ENCODE results near the gene ZBTB7C. TPM values are rescaled to one million over a fixed set of nuclear protein-coding genes. Genes with fewer than 3 reads are reported as not detected.

ZBTB7C gene
- total and polyA plus RNA-seq, 2 of the 8 experiments (the other 6 are each of a cell fraction or from before 2014, with no cell fraction given) = 0.15 to 0.45 TPM

DNA sequence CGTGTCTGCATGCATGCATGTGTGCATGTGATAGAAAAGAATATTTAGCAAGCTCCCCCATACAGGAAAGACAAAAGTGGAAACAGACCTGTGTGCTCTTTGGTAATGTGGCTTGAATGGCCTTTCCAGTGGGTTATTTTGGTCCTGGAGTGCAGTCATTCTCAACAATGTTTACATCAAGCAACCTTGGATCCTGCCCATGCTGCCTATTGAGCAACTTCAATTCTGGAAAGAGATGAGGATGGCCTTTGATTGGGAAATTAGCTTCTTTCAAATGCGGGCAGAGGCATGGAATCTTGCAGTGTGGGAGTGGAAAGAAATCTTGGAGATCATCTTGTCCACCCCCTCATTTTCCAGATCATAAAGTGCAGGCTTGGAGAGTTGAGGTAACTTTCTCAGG, 391.5 kb downstream of the ZBTB7C start:
- ChIA-PET CTCF (ENCODE audit: partially characterized antibody) (interaction anchor here (1.2 to 3.8 kb wide), 6 partner anchors 10 to 428 kb away, joined by 3 to 16 read pairs (median 6); no protein-coding TSS in a partner anchor), POLR2A (ENCODE audit: partially characterized antibody) (no interaction called here)
- no peak overlapping the region for H4K8ac ChIP-seq (ENCODE audit: extremely low read depth, insufficient read depth, low read length)
- H3K56ac ChIP-seq (replicated peaks; ENCODE audit: insufficient read length, low read depth, low read length) = no peak overlapping the region
- no peak overlapping the region for H2BK15ac ChIP-seq (ENCODE audit: low read length)
- no peak overlapping the region for H3K27ac ChIP-seq (ENCODE audit: low read depth, low read length)
- H3K4me3 ChIP-seq (ENCODE audit: extremely low read depth in 1 of 4, insufficient read depth in 2 of 4, low read depth in 3 of 4, low read length in 4 of 4) = no peak overlapping the region
- H3K27me3 ChIP-seq (replicated peaks in 1 of 4; ENCODE audit: control insufficient read depth in 3 of 4, extremely low read depth in 1 of 4, insufficient read depth in 3 of 4, low read length in 3 of 4) = no peaks in the 10 kb centered on the region
- no peak overlapping the region for H3K23ac ChIP-seq (ENCODE audit: insufficient read length)
- H3K79me1 ChIP-seq (ENCODE audit: low read depth, low read length) = no peaks in the 10 kb centered on the region
- H4K20me1 ChIP-seq (replicated peaks in 1 of 2; ENCODE audit: control insufficient read depth in 1 of 2, insufficient read depth in 2 of 2, low read length in 2 of 2) = no peaks in the 10 kb centered on the region
- no peak overlapping the region for H3K9ac ChIP-seq (replicated peaks in 1 of 4; ENCODE audit: extremely low read depth in 1 of 4, low read depth in 3 of 4, low read length in 3 of 4)
- FAIRE-seq = no peak
- H3K36me3 ChIP-seq (ENCODE audit: control insufficient read depth in 2 of 4, insufficient read depth in 4 of 4, low read length in 3 of 4) = no peaks in the 10 kb centered on the region
- no peak overlapping the region for H3K14ac ChIP-seq (ENCODE audit: insufficient read length)
- no peak overlapping the region for H2AFZ ChIP-seq (ENCODE audit: low read length)
- H2BK120ac ChIP-seq (replicated peaks; ENCODE audit: low read depth, low read length) = no peak overlapping the region
- H3K4me2 ChIP-seq (ENCODE audit: insufficient read depth in 1 of 2, low read depth in 2 of 2, low read length in 2 of 2) = no peak overlapping the region
- no peak overlapping the region for H2BK5ac ChIP-seq (ENCODE audit: low read depth, low read length)
- H4K5ac ChIP-seq (ENCODE audit: insufficient read length, low read depth, low read length) = no peak overlapping the region
- H2BK12ac ChIP-seq (ENCODE audit: low read depth, low read length) = no peak overlapping the region
- H3K4ac ChIP-seq (replicated peaks; ENCODE audit: insufficient read length, low read depth, low read length) = no peak overlapping the region
- no peak overlapping the region for H2AK5ac ChIP-seq (ENCODE audit: low read depth, low read length)
- no peak overlapping the region for H4K91ac ChIP-seq (replicated peaks; ENCODE audit: insufficient read length, low read length)
- H3K18ac ChIP-seq (ENCODE audit: extremely low read depth, low read length) = no peak overlapping the region
- TF ChIP-seq RXRA (IDR thresholded peaks at IDR 0.05; ENCODE audit: insufficient read depth, low read depth, low read length) (no peak), SIX5 (IDR thresholded peaks at IDR 0.05; ENCODE audit: low read depth, low read length) (no peak), SRF (IDR thresholded peaks at IDR 0.05; ENCODE audit: low read depth, low read length) (no peak)
- 95% methylated on average over 2 of the region's 2 CpGs; no CpG with 5 or more reads in 1 of the 2 experiments for WGBS, 2 experiments (ENCODE audit: extremely low coverage in 1 of 2, insufficient coverage in 1 of 2, insufficient read length in 1 of 2, insufficient replicate concordance in 2 of 2, low coverage in 1 of 2, low lambda C conversion rate in 2 of 2, missing lambda C conversion rate in 1 of 2)
- no peak for DNase-seq (ENCODE audit: low read depth in 1 of 2, low spot score in 2 of 2)
- no peaks in the 10 kb centered on the region; the same call in 1 of the 2 replicates for H3K23me2 ChIP-seq (ENCODE audit: low read depth, low read length)
- H3K4me1 ChIP-seq (replicated peaks in 1 of 4; ENCODE audit: control insufficient read depth in 3 of 4, insufficient read depth in 4 of 4, low read length in 3 of 4) = peaks cover 0 to 7% (median 0%) of the 10 kb centered on the region in 4 experiments; a peak in 2 of 7 replicates
- H2BK20ac ChIP-seq (ENCODE audit: low read length) = no peak overlapping the region
- H3K79me2 ChIP-seq (ENCODE audit: control insufficient read depth in 1 of 2, insufficient read depth in 2 of 2, low read length in 2 of 2) = no peaks in the 10 kb centered on the region
- no peaks in the 10 kb centered on the region for H3K9me3 ChIP-seq (ENCODE audit: insufficient read depth in 2 of 2, low read depth in 1 of 2, low read length in 1 of 2)
